Medulla oblongata (tissue), 1 donor: ENCODE results near the gene STARD10.
A peak's percentile ranks its signal among the peaks of the same experiment; 100 is the strongest.

ENCODE experiments used
- DNase-seq: peaks from one replicate; pipeline ENCODE4 v3.0.0-alpha.2; 2015; ENCODE audit errors: extremely low spot score

STARD10 gene

GRCh38 chr11:72763823-72764222 lies 30.0 kb downstream of the STARD10 start:
- DNase-seq, result no peak

- no peak for DNase-seq
Measured at GRCh38 chr11:72762641-72763304, 31.1 kb downstream of the STARD10 start.

GRCh38 chr11:72760539-72761405 lies 33.1 kb downstream of the STARD10 start:
- DNase-seq, result no peak

GRCh38 chr11:72759468-72759985 lies 34.3 kb downstream of the STARD10 start:
- DNase-seq, result no peak

- no peak for DNase-seq
Measured at GRCh38 chr11:72758690-72759389, 35.0 kb downstream of the STARD10 start.

GRCh38 chr11:72758304-72758689 lies 35.5 kb downstream of the STARD10 start:
- DNase-seq, result no peak

- no peak for DNase-seq
Measured at GRCh38 chr11:72755713-72756285, 38.0 kb downstream of the STARD10 start.

GRCh38 chr11:72754544-72755155 lies 39.2 kb downstream of the STARD10 start:
- no peak for DNase-seq

GRCh38 chr11:72754149-72754543 lies 39.7 kb downstream of the STARD10 start:
- DNase-seq, result no peak

GRCh38 chr11:72753341-72754148 lies 40.3 kb downstream of the STARD10 start:
- DNase-seq, result peak; percentile 57

GRCh38 chr11:72752088-72752914 lies 41.5 kb downstream of the STARD10 start, which contains the start of gene ARAP1:
Gene ARAP1 (minus strand): TSS chr11:72752408. CDS start chr11:72727128, 25,280 bp downstream.
- DNase-seq, result peak; percentile 84

- DNase-seq, result no peak
Measured at GRCh38 chr11:72751116-72752087, 42.4 kb downstream of the STARD10 start.

GRCh38 chr11:72750556-72751115 lies 43.2 kb downstream of the STARD10 start:
- DNase-seq, result no peak

GRCh38 chr11:72750086-72750485 lies 43.8 kb downstream of the STARD10 start:
- DNase-seq, result peak; percentile 84

GRCh38 chr11:72747289-72747855 lies 46.5 kb downstream of the STARD10 start:
- no peak for DNase-seq

- no peak for DNase-seq
Measured at GRCh38 chr11:72746821-72747220, 47.0 kb downstream of the STARD10 start.

- DNase-seq, result no peak
Measured at GRCh38 chr11:72745925-72746550, 47.8 kb downstream of the STARD10 start.
